Prostate gland (tissue), 2 donors: ENCODE data around the gene SAMD10. TPM values are rescaled to one million over a fixed set of nuclear protein-coding genes. Genes with fewer than 3 reads are reported as not detected.

Experiments used
- DNase-seq: peaks from one replicate; pipeline ENCODE4 v3.0.0-alpha.2; 2019; ENCODE audit warnings: low spot score
- H3K27ac ChIP-seq, 2 donors: fragments of 200-600 bp; sonication (generic); 2 replicates each; pipeline ENCODE4 v1.5.1; 2017 to 2019
- H3K27me3 ChIP-seq: fragments of 200-600 bp; sonication (generic); replicated peaks from 2 replicates; pipeline ENCODE4 v1.5.1; 2019; ENCODE audit not compliant: insufficient read depth
- H3K36me3 ChIP-seq, 2 donors: fragments of 200-600 bp; sonication (generic); 1 replicate in 1 of 2; 2 replicates in 1 of 2; pipeline versions ENCODE4 v1.5.1 to v1.8.1; 2017 to 2019
- H3K4me1 ChIP-seq: fragments of 200-600 bp; sonication (generic); replicated peaks from 2 replicates; pipeline ENCODE4 v1.5.1; 2019
- H3K4me3 ChIP-seq, 2 donors: fragments of 200-600 bp; sonication (generic); 2 replicates each; pipeline ENCODE4 v1.5.1; 2017 to 2019
- H3K9me3 ChIP-seq: fragments of 200-600 bp; sonication (generic); 2 replicates; pipeline ENCODE4 v1.5.1; 2017
- POLR2A ChIP-seq: fragments of 450-650 bp; IDR thresholded peaks from one replicate; pipeline ENCODE4 v1.6.1; 2016; ENCODE audit warnings: antibody characterized with exemption, mild to moderate bottlenecking
- POLR2AphosphoS5 ChIP-seq: sonication (generic); formaldehyde crosslinking; IDR thresholded peaks from one replicate; pipeline ENCODE4 v1.6.1; 2017; ENCODE audit warnings: antibody characterized with exemption
- WGBS: methylation state at CpG from one replicate; pipeline ENCODE4 v1.1.5; 2018; 5-methylcytosine and 5-hydroxymethylcytosine counted together
- intact Hi-C: fragments of 100-400 bp; cut with DNase I; formaldehyde crosslinking; loops from one replicate; pipeline ENCODE4 v1.14.2; 2022
- total RNA-seq, 2 donors: library from RNA; depleted of rRNA; stranded (reverse); fragments of >200 nt; gene quantifications; one replicate each; pipeline ENCODE4 v1.1.0, GENCODE V29; 2016
- TF ChIP-seq, protein P1 (sequence below), 4 experiments: fragments of 200-600 bp in 2 of 4; fragments of 450-650 bp in 2 of 4; sonication (generic) in 2 of 4; IDR thresholded peaks; 1 replicate in 3 of 4; 2 replicates in 1 of 4; pipeline ENCODE4 v1.5.1; 2016 to 2019; ENCODE audit warnings: antibody characterized with exemption in 4 of 4, mild to moderate bottlenecking in 2 of 4, moderate library complexity in 2 of 4

The SAMD10 gene
- total RNA-seq, 2 donors from 2014 or later: 6.0 to 14.7 TPM

DNA sequence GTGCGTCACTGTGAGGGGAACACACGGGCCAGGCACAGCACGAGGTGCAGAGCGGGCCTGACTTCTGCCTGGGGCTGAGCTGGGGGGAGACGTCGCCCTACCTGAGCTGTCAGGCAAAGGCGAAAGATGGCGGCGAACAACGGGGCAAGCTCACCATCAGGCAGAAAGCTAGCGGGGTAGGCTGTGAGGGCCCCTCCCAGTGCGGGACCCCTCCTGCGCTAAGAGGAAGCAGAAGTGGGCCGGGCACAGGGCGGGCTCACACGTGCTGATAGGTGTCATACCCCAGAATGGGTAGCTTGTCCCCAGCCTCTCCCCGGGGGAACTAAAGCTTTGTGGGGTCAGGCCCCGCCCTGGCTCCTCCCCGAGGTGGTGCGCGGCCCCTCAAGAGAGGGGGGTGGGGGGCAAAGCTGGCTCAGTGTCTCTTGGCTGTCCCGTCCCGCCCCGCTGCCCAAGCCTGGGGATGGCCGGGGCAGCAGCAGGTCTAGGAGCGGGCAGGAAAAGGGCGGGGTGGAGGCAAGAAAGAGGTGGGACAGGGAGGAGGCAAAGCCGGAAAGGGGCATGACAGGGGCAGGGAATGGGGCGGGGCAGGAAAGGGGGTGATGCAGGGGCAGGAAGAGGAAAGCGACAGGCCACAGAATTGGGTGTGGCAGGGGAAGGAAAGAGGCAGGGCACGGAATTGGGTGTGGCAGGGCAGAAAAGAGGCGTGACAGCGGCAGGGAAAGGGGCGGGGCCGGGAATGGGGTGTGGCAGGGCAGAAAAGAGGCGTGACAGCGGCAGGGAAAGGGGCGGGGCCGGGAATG, 38.0 kb downstream of the SAMD10 start:
- intact Hi-C loops: no loop called here
- peak overlapping the region in 1 of 2 donors; percentile 36 for H3K27ac ChIP-seq
- H3K27me3 ChIP-seq: no peaks in the 10 kb centered on the region
- H3K4me1 ChIP-seq: no peaks in the 10 kb centered on the region
- no peak overlapping the region for H3K4me3 ChIP-seq
- 70% methylated on average over 35 of the region's 39 CpGs for WGBS
- TF ChIP-seq POLR2A: no peak
- TF ChIP-seq POLR2AphosphoS5: no peak
- TF ChIP-seq, protein P1, sequence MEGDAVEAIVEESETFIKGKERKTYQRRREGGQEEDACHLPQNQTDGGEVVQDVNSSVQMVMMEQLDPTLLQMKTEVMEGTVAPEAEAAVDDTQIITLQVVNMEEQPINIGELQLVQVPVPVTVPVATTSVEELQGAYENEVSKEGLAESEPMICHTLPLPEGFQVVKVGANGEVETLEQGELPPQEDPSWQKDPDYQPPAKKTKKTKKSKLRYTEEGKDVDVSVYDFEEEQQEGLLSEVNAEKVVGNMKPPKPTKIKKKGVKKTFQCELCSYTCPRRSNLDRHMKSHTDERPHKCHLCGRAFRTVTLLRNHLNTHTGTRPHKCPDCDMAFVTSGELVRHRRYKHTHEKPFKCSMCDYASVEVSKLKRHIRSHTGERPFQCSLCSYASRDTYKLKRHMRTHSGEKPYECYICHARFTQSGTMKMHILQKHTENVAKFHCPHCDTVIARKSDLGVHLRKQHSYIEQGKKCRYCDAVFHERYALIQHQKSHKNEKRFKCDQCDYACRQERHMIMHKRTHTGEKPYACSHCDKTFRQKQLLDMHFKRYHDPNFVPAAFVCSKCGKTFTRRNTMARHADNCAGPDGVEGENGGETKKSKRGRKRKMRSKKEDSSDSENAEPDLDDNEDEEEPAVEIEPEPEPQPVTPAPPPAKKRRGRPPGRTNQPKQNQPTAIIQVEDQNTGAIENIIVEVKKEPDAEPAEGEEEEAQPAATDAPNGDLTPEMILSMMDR (IDR thresholded peaks at IDR 0.05): no peak
- H3K9me3 ChIP-seq: no peaks in the 10 kb centered on the region
- no peaks in the 10 kb centered on the region for H3K36me3 ChIP-seq
- no peak for DNase-seq

DNA sequence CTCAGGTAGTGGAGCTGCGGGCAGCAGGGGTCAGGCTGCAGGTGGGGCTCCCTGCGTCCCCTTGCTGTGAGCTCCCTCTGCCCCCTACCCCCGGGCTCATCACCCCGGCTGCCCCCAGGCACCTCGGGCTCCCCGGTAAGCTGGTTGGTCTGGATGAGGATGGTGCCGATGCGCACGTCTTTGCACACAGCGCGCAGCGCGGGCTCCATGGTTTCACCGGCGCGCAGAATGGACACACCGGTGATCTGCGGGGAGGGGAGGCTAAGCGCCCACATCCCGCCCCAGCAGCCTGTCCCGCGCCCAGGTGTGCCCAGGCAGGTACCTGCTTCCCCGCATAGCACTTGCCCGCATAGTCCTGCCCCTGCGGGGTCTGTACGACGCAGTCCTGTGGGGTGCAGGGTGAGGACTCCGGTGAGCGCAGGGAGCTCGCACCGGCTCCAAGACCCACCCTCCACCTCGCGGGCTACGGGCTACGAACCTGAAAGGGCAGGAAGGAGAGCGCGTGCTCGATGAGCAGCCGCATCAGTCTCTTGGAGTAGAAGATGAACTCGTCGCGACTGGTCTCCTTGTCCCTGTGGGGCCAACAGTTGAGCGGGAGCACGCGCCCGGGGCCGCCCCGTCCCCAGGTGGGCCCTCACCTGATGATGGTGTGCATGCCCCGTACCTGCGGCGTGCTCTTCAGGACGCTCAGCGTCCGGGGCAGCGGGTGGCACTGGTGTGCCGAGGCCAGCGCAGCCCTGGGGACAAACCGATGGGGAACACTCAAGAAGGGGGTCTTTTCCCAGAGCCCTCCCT, 38.8 kb downstream of the SAMD10 start:
- TF ChIP-seq POLR2AphosphoS5: no peak
- TF ChIP-seq, protein P1 (IDR thresholded peaks at IDR 0.05): no peak
- no peak for TF ChIP-seq POLR2A
- no peaks in the 10 kb centered on the region for H3K9me3 ChIP-seq
- DNase-seq: no peak
- H3K4me1 ChIP-seq: no peaks in the 10 kb centered on the region
- intact Hi-C loops: no loop called here
- no peaks in the 10 kb centered on the region for H3K36me3 ChIP-seq
- WGBS: 93% methylated on average over 47 of the region's 58 CpGs
- H3K4me3 ChIP-seq: no peak overlapping the region
- no peak overlapping the region for H3K27ac ChIP-seq
- no peaks in the 10 kb centered on the region for H3K27me3 ChIP-seq

DNA sequence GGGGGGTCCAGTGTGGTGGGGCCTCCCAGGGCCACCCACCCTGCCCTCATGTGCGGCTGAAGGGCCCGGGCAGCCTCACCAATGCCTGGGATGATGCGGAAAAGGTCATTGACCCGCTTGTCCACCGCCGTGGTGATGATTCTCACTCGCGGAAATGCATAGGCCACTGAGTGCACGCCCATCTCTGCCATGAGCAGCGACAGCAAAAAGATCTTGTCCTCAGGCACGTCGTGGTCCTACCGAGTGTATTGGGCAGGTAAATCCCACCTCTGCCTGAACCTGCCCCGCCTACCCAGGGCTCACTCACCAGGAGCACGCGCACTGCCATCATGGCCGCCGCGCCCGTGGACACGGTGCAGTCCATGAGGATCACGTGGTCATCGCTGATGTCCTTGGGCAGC, 39.4 kb downstream of the SAMD10 start:
- H3K9me3 ChIP-seq: no peaks in the 10 kb centered on the region
- H3K4me3 ChIP-seq: no peak overlapping the region
- no peak for TF ChIP-seq POLR2AphosphoS5
- TF ChIP-seq POLR2A: no peak
- no peaks in the 10 kb centered on the region for H3K36me3 ChIP-seq
- H3K27me3 ChIP-seq: no peaks in the 10 kb centered on the region
- WGBS: 91% methylated on average over 23 of the region's 23 CpGs
- intact Hi-C loops: no loop called here
- no peak overlapping the region for H3K27ac ChIP-seq
- DNase-seq: no peak
- no peaks in the 10 kb centered on the region for H3K4me1 ChIP-seq

DNA sequence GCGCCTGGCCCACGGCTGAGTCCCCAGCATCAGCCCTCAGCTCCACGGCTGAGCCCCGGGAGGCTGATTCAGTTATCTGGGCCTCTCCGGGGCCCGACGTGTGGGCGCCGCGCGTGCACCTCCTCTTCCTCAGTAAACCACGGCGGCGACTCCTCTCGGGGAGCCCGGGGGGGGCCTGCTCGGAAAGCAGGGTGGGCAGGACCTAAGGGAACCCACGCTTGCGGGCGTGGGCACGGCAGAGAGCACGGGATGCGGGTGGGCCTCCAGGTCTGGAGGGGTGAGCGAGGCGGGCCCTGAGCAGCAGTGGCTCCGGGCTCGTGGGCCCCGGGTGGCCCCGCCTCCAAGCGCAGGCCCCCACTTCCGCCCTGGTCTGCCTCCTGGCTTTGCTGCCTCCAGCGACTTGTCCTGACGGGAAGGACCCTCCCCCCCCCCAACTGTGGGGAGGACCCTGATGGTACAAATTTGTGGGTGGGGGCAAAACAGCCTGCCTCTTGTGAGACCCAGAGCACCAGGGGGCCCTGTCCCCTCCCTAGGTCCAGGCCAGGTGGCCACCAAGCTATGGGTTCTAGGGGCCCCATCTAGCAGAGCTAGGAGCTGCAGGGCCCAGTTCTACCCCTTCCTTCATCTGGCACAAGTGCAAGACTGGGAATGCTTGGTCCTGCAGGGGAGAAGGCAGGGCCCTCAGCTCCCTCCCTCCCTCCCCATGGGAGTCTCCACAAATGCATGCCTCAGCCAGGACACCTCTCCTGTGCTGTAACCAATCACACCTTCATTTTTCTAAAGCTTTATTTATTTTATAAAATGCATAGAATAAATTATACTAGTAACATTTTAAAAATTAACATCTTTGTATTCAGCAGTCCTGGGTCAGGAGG, 40.1 kb downstream of the SAMD10 start:
- intact Hi-C loops: no loop called here
- WGBS: 87% methylated on average over 32 of the region's 33 CpGs
- no peaks in the 10 kb centered on the region for H3K36me3 ChIP-seq
- no peaks in the 10 kb centered on the region for H3K9me3 ChIP-seq
- H3K4me3 ChIP-seq: no peak overlapping the region
- H3K27me3 ChIP-seq: no peaks in the 10 kb centered on the region
- DNase-seq: no peak
- no peaks in the 10 kb centered on the region for H3K4me1 ChIP-seq
- H3K27ac ChIP-seq: no peak overlapping the region
- TF ChIP-seq, protein P1 (IDR thresholded peaks at IDR 0.05): no peak
- no peak for TF ChIP-seq POLR2A
- no peak for TF ChIP-seq POLR2AphosphoS5

DNA sequence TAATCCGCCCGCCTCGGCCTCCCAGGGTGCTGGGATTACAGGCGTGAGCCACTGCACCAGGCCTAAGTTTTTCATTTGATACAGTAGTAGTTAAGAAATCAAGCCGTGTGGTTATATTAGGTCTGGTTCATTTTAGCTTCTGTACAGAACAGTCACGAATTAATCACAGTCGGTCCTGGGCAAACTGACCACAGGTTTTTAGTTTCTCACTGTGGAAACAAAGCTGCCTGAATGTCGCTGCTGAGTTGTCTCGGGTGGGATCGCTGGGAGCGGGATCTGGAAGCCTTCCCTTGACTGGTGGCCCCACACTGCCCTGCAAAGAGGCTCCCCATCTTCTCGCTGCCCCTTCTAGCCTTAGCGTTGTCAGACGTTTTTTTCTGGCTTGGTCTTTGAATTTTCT, 41.8 kb downstream of the SAMD10 start:
- H3K4me1 ChIP-seq: no peaks in the 10 kb centered on the region
- TF ChIP-seq POLR2A: no peak
- TF ChIP-seq POLR2AphosphoS5: no peak
- TF ChIP-seq, protein P1 (IDR thresholded peaks at IDR 0.05): no peak
- H3K27ac ChIP-seq: no peak overlapping the region
- H3K9me3 ChIP-seq: no peaks in the 10 kb centered on the region
- no peaks in the 10 kb centered on the region for H3K27me3 ChIP-seq
- H3K4me3 ChIP-seq: no peak overlapping the region
- WGBS: 85% methylated on average over 14 of the region's 14 CpGs
- H3K36me3 ChIP-seq: no peaks in the 10 kb centered on the region
- DNase-seq: no peak
- intact Hi-C loops: no loop called here
